Smooth muscle cell of the umbilical artery (primary cell): ENCODE measurements around the gene EIF2B1. TPM values are rescaled to one million over a fixed set of nuclear protein-coding genes. Genes with fewer than 3 reads are reported as not detected.

ENCODE experiments used
- total RNA-seq: library from RNA; depleted of rRNA; stranded (reverse); fragments of >200 nt; gene quantifications from 2 replicates; pipeline ENCODE4 v1.2.3, GENCODE V29; 2014

EIF2B1 gene
- 49.9 and 66.2 TPM in 2 replicates for total RNA-seq

DNA sequence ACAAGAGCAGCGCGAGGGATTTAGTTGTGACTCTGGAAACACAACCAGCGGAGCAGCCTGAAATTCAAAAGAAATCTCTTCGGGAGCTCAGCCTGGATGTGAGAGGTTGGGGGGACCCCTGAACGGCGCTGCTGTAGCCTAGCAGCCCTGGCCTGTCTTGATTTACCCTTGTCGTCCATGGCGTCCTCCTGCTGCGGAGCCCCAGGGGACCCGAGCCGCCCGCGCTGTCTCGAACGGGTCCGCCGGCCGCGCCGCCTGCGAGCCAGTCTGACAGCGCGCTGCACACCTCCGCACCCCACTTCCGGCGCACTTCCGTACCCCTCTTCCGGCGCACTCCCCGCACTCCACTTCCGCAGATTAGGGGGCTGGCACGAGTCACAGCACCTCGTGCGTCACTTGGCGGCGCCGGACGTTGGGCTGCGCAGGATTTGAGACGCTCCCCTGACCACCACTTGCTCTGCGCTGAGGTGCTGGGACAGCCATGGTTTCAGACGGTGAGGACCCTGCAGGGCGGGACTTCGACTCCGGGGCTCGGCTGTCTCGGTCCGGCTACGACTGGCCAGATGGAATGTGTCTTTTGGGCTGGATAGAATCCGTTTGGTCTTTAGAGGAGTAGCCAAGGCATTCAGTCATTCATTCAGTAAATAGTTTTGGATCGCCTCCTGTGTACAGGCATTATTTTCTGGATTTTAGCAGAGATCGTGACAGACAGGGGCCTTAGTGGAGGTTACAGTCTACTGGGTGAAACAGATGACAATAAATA is at the start of gene EIF2B1, which contains the start of gene GTF2H3:
EIF2B1 (minus strand) TSS at position 308 of the 763 bp plus-strand sequence; CDS start at position 179, 129 bp downstream.
GTF2H3 (plus strand) TSS at position 451 of the 763 bp plus-strand sequence; CDS start at position 482, 31 bp downstream.

GRCh38 chr12:123670882-123671728 is 37.6 kb upstream of the EIF2B1 start, which contains the start of gene TCTN2:
TSS of gene TCTN2 (plus strand) at chr12:123671113. CDS start at chr12:123671241, 128 bp downstream.

GRCh38 chr12:123601602-123602489 is 31.6 kb downstream of the EIF2B1 start, which contains the start of gene DDX55:
TSS of gene DDX55 (plus strand) at chr12:123602099. CDS start at chr12:123602149, 50 bp downstream.

Other genes with a start within 250 kb of the EIF2B1 start
- gene KMT5A, start 249.6 kb downstream of the EIF2B1 start, total RNA-seq: 34.7 and 55.7 TPM in 2 replicates
- 2.1 and 2.2 TPM in 2 replicates for gene RILPL2, start 197.0 kb downstream of the EIF2B1 start, total RNA-seq
- gene SNRNP35, start 175.5 kb downstream of the EIF2B1 start, total RNA-seq: 9.2 and 12.2 TPM in 2 replicates
- gene RILPL1, start 100.0 kb downstream of the EIF2B1 start, total RNA-seq: 7.7 and 11.2 TPM in 2 replicates
- gene TMED2, start 49.1 kb downstream of the EIF2B1 start, total RNA-seq: 501 and 658 TPM in 2 replicates
- 19.6 and 22.0 TPM in 2 replicates for gene DDX55, start 31.6 kb downstream of the EIF2B1 start, total RNA-seq
- 61.5 and 80.3 TPM in 2 replicates for gene GTF2H3, start 143 bp upstream of the EIF2B1 start, total RNA-seq
- 6.6 and 6.8 TPM in 2 replicates for gene TCTN2, start 37.4 kb upstream of the EIF2B1 start, total RNA-seq
- gene ATP6V0A2, start 78.7 kb upstream of the EIF2B1 start, total RNA-seq: 22.6 and 36.0 TPM in 2 replicates
- gene DNAH10, start 128.6 kb upstream of the EIF2B1 start, total RNA-seq: 0.28 and 0.59 TPM in 2 replicates